IPS-15b (cell line): ENCODE measurements around the gene SPOCK1.

ENCODE experiments used
- H3K27me3 ChIP-seq: one replicate; pipeline ENCODE4 v1.6.1; 2013; ENCODE audit warnings: low read length; ENCODE audit not compliant: control insufficient read depth, insufficient read depth
- H3K36me3 ChIP-seq: one replicate; pipeline ENCODE4 v1.6.1; 2013; ENCODE audit warnings: low read length; ENCODE audit not compliant: control insufficient read depth, insufficient read depth
- H3K4me1 ChIP-seq: one replicate; pipeline ENCODE4 v1.6.1; 2013; ENCODE audit warnings: mild to moderate bottlenecking, low read length; ENCODE audit not compliant: control insufficient read depth, insufficient read depth
- H3K4me3 ChIP-seq: one replicate; pipeline ENCODE4 v1.5.1; 2013; ENCODE audit warnings: low read depth, low read length
- H3K9ac ChIP-seq: one replicate; pipeline ENCODE4 v1.6.1; 2013; ENCODE audit warnings: low read depth, mild to moderate bottlenecking, low read length
- H3K9me3 ChIP-seq: one replicate; pipeline ENCODE4 v1.6.1; 2013; ENCODE audit warnings: mild to moderate bottlenecking, low read length; ENCODE audit not compliant: control insufficient read depth, insufficient read depth

Gene SPOCK1

GRCh38 chr5:137167187-137167586 is 331.9 kb downstream of the SPOCK1 start:
- Histone ChIP-seq H3K27me3 (no peaks in the 10 kb centered on the region), H3K9me3 (no peaks in the 10 kb centered on the region), H3K4me3 (no peak overlapping the region), H3K9ac (no peak overlapping the region), H3K4me1 (no peaks in the 10 kb centered on the region), H3K36me3 (no peaks in the 10 kb centered on the region)

GRCh38 chr5:137164961-137165360 is 334.2 kb downstream of the SPOCK1 start:
- Histone ChIP-seq H3K9me3 (no peaks in the 10 kb centered on the region), H3K36me3 (no peaks in the 10 kb centered on the region), H3K4me1 (no peaks in the 10 kb centered on the region), H3K27me3 (no peaks in the 10 kb centered on the region), H3K4me3 (no peak overlapping the region), H3K9ac (no peak overlapping the region)

- Histone ChIP-seq H3K9ac (no peak overlapping the region), H3K9me3 (no peaks in the 10 kb centered on the region), H3K27me3 (no peaks in the 10 kb centered on the region), H3K4me3 (no peak overlapping the region), H3K4me1 (no peaks in the 10 kb centered on the region), H3K36me3 (no peaks in the 10 kb centered on the region)
These were observed 334.6 kb downstream of the SPOCK1 start for GRCh38 chr5:137164536-137164935.

- Histone ChIP-seq H3K9me3 (no peaks in the 10 kb centered on the region), H3K4me1 (no peaks in the 10 kb centered on the region), H3K4me3 (no peak overlapping the region), H3K36me3 (no peaks in the 10 kb centered on the region), H3K27me3 (no peaks in the 10 kb centered on the region), H3K9ac (no peak overlapping the region)
These were observed 340.4 kb downstream of the SPOCK1 start for GRCh38 chr5:137158691-137159090.

- Histone ChIP-seq H3K4me1 (no peaks in the 10 kb centered on the region), H3K36me3 (no peaks in the 10 kb centered on the region), H3K27me3 (no peaks in the 10 kb centered on the region), H3K4me3 (no peak overlapping the region), H3K9ac (no peak overlapping the region), H3K9me3 (no peaks in the 10 kb centered on the region)
These were observed 342.9 kb downstream of the SPOCK1 start for GRCh38 chr5:137156180-137156579.

GRCh38 chr5:137155261-137156000 is 343.7 kb downstream of the SPOCK1 start:
- no peaks in the 10 kb centered on the region for H3K9me3 ChIP-seq
- no peaks in the 10 kb centered on the region for H3K36me3 ChIP-seq
- no peak overlapping the region for H3K4me3 ChIP-seq
- H3K4me1 ChIP-seq: no peaks in the 10 kb centered on the region
- no peaks in the 10 kb centered on the region for H3K27me3 ChIP-seq
- no peak overlapping the region for H3K9ac ChIP-seq

- H3K27me3 ChIP-seq: no peaks in the 10 kb centered on the region
- no peak overlapping the region for H3K9ac ChIP-seq
- H3K4me1 ChIP-seq: no peaks in the 10 kb centered on the region
- H3K36me3 ChIP-seq: no peaks in the 10 kb centered on the region
- H3K9me3 ChIP-seq: no peaks in the 10 kb centered on the region
- H3K4me3 ChIP-seq: no peak overlapping the region
These were observed 346.5 kb downstream of the SPOCK1 start for GRCh38 chr5:137152616-137153015.

- H3K4me3 ChIP-seq: no peak overlapping the region
- H3K9me3 ChIP-seq: no peaks in the 10 kb centered on the region
- H3K27me3 ChIP-seq: no peaks in the 10 kb centered on the region
- H3K4me1 ChIP-seq: peaks cover 2% of the 10 kb centered on the region
- no peaks in the 10 kb centered on the region for H3K36me3 ChIP-seq
- H3K9ac ChIP-seq: no peak overlapping the region
These were observed 350.5 kb downstream of the SPOCK1 start for GRCh38 chr5:137148655-137149054.

- no peak overlapping the region for H3K4me3 ChIP-seq
- peaks cover 2% of the 10 kb centered on the region for H3K4me1 ChIP-seq
- no peak overlapping the region for H3K9ac ChIP-seq
- H3K9me3 ChIP-seq: no peaks in the 10 kb centered on the region
- no peaks in the 10 kb centered on the region for H3K36me3 ChIP-seq
- no peaks in the 10 kb centered on the region for H3K27me3 ChIP-seq
These were observed 351.0 kb downstream of the SPOCK1 start for GRCh38 chr5:137148159-137148558.

GRCh38 chr5:137147346-137147745 is 351.8 kb downstream of the SPOCK1 start:
- peaks cover 2% of the 10 kb centered on the region for H3K4me1 ChIP-seq
- H3K9ac ChIP-seq: no peak overlapping the region
- H3K4me3 ChIP-seq: no peak overlapping the region
- no peaks in the 10 kb centered on the region for H3K9me3 ChIP-seq
- no peaks in the 10 kb centered on the region for H3K36me3 ChIP-seq
- no peaks in the 10 kb centered on the region for H3K27me3 ChIP-seq

- Histone ChIP-seq H3K36me3 (no peaks in the 10 kb centered on the region), H3K9ac (no peak overlapping the region), H3K4me1 (peaks cover 2% of the 10 kb centered on the region), H3K27me3 (no peaks in the 10 kb centered on the region), H3K4me3 (no peak overlapping the region), H3K9me3 (no peaks in the 10 kb centered on the region)
These were observed 352.7 kb downstream of the SPOCK1 start for GRCh38 chr5:137146402-137146890.

GRCh38 chr5:137145721-137146120 is 353.4 kb downstream of the SPOCK1 start:
- H3K27me3 ChIP-seq: no peaks in the 10 kb centered on the region
- no peak overlapping the region for H3K4me3 ChIP-seq
- H3K9ac ChIP-seq: no peak overlapping the region
- no peaks in the 10 kb centered on the region for H3K9me3 ChIP-seq
- H3K36me3 ChIP-seq: no peaks in the 10 kb centered on the region
- H3K4me1 ChIP-seq: peaks cover 2% of the 10 kb centered on the region
